Activated CD4-positive, alpha-beta T cell treated with anti-CD3 and anti-CD28 coated beads, Interleukin-2, amount 50 U/mL, for 48 hours (primary cell): ENCODE measurements around the gene ELOVL2.
A peak's percentile ranks its signal among the peaks of the same experiment; 100 is the strongest.
"Not testable (repeated sequence)": the region's sequence is repeated elsewhere in the genome, so short reads cannot be mapped to it uniquely, and the experiment has no call there.

Experiments
- DNase-seq, 2 experiments: peaks; one replicate each; pipeline ENCODE4 v3.0.0-alpha.2; 2020

The ELOVL2 gene, protein sequence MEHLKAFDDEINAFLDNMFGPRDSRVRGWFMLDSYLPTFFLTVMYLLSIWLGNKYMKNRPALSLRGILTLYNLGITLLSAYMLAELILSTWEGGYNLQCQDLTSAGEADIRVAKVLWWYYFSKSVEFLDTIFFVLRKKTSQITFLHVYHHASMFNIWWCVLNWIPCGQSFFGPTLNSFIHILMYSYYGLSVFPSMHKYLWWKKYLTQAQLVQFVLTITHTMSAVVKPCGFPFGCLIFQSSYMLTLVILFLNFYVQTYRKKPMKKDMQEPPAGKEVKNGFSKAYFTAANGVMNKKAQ

DNA sequence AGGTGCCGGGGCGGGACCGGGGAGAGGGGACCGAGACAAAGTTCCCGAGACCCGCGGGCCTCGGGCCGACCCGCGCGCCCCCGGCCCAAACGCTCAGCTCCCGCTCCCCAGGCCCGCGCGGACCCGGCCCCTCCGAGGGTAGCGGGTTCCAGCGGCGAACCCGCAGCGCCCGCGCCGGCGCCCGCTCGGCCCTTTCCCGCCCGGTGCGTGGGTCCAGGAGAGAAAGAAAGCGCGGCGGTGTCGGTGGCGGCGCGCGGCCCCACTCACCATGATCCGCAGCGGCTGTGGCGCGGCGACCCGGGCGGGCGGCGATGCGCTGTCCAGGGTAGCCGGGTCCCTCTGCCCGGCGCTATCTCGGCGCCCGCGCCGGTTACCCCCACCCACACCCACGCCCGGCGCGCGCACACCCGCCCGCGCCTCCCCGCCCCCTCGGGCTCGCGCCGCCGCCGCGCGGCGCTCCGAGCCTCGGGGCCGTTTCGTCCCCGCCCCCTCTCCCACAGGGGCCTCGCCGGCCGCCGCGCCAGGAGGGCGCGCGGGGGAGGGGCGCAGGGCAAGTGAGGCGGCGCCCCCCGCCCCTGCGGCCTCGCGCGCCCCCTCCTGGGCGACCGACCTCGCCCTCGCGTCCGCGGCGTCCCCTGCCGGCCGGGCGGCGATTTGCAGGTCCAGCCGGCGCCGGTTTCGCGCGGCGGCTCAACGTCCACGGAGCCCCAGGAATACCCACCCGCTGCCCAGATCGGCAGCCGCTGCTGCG, at the start of gene ELOVL2:
TSS of gene ELOVL2 (minus strand) at position 345 of the 751 bp plus-strand sequence. CDS start at position 270, 75 bp downstream.
- peak; percentile 19 to 23 for DNase-seq

DNA sequence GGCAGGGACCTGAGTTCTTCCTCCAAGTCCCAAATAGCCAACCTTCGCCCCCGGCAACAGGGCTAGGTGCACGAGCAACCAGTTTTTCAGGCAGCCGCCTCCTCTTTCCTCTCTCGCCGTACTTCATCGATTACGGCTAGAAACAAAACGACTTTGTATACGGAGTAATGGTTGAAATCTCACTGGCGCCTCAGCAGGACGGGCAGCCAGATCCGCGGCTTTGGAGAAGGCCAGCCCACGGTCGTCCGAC, 49.2 kb upstream of the ELOVL2 start:
- no peak for DNase-seq

DNA sequence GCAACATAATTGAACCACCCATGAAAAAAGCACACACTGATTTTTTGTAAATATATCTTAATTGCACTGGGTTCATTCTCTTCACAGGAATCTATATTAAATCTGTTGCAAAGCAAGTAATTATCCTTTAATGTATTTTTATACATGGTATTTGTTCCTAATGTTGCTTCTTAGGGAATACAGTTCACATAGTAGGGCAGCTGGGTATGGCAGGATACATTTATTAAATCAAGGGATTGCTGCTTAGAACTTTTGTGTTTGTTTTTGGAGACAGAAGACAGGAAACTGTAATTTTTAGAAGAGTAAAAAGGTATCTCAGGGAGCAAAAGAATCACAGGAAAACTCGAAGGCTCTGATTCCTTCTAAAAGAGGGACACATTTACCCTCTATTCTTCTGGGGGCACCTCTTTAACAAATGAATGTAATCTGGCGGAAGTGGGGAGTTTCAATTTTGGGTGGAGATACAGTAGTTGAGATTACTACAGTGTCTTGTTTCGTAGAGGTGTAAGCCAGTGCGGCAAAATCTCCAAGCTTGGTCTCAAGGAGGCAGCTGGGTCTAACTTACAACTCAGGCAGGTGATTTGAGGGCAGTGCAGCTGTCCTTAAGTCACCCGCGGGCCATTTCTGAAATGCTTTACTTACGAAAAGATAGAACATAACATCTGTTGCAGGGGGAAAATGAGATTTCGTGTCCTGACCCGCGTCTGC, 48.7 kb upstream of the ELOVL2 start:
- DNase-seq: no peak

DNA sequence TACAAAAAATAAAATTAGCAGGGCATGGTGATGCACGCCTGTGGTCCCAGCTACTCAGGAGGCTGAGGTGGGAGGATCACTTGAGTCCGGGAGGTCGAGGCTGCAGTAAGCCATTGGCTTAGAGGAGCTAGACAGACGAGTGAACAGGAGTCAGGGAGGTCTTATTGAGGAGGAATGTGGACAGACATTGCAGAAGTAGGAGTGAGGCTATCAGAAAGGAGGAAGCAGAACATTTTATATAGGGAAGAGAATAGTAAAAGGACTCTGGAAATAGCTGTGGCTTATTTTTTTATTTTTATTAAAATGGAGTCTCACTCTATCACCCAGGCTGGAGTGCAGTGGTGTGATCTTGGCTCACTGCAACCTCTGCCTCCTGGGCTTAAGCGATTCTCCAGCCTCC, 47.0 kb upstream of the ELOVL2 start:
- DNase-seq: not testable (repeated sequence)

DNA sequence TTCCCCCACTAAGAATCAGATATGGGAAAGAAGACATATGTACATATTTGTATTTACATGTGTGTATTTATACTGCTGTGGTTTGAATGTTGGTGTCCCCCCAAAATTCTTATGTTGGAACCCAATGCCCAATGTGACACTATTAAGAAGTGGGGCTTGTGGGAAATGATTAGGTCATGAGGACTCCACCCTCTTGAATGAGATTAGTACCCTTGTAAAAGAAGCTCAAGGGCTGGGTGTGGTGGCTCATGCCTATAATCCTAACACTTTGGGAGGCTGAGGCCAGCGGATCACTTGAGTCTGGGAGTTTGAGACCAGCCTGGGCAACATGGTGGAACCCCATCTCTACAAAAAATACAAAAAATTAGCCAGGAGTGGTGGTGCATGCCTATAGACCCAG, 45.6 kb upstream of the ELOVL2 start:
- DNase-seq: no peak

DNA sequence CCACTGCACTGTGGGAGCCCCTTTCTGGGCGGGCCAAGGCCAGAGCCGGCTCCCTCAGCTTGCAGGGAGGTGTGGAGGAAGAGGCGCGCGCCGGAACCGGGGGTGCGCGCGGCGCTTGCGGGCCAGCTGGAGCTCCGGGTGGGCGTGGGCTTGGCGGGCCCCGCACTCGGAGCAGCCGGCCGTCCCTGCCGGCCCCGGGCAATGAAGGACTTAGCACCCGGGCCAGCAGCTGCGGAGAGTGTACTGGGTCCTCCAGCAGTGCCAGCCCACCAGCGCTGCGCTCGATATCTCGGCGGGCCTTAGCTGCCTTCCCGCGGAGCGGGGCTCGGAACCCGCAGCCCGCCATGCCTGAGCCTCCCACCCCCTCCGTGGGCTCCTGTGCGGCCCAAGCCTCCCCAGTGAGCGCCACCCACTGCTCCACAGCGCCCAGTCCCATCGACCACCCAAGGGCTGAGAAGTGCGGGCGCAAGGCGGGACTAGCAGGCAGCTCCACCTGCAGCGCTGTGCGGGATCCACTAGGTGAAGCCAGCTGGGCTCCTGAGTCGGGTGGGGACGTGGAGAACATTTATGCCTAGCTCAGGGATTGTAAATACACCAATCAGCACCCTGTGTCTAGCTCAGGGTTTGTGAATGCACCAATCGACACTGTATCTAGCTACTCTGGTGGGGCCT, 43.2 kb upstream of the ELOVL2 start:
- DNase-seq: not testable (repeated sequence)

DNA sequence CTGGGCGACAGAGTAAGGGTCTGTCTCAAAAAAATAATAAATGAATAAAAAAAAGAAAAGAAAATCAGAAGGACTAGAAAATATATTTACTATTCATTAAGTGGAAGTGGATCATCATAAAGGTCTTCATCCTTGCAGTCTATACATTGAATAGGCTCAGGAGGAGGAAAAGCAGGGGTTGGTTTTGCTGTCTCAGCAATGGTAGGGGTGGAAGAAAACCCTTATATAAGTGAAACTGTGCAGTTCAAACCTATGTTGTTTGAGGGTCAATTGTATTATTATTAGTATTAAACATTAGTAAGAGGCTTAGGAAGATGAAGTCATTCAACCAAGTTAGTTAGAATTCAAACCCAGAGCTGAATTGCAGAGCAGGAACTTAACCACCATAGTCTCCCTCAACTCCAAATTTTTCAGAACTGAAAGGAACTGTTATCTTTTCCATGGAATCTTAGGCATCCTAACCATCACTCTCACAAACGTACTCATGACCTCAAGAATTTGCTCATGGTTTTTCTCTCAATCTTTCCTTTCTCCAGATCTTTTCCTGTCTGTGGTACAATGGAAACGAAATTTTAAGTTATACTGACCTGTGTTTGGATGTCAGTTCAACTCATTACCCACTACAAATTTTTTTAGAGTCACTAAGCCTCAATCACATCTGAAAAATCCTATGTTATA, 41.8 kb upstream of the ELOVL2 start:
- no peak for DNase-seq

DNA sequence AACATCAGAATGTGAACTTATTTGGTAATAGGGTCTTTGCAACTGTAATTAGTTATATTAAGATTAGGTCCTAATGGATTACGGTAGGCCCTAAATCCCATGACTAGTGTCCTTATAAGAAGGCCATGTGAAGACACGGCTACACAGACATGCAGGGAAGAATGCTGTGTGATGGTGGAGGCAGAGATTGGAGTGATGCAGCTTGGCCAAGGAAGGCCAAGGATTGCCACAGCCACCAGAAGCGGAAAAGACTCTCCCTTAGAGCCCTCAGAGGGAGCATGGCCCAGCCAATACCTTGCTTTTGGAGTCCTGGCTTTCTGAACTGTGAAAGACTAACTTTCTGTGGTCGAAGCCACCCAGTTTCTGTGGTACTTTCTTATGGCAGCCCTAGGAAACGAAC, 39.9 kb upstream of the ELOVL2 start:
- no peak for DNase-seq

DNA sequence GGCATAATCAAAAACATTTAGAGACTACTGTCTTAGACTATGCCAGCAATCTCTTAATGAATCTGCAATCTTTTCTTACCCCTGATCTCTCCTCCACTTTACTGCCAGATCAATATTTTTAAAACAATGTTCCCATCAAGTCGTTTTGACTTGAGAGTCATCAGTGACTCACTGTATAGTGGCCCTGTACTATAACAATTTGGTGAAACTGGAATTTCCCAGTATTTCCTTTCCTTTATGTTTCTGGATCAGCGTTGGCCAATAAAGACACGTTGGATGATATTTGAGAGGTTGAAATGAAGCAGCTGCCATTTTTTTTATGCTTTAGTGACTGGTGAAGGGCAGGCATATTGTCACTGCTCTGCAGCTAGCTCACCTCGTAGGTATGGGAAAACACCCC, 39.4 kb upstream of the ELOVL2 start:
- no peak for DNase-seq

DNA sequence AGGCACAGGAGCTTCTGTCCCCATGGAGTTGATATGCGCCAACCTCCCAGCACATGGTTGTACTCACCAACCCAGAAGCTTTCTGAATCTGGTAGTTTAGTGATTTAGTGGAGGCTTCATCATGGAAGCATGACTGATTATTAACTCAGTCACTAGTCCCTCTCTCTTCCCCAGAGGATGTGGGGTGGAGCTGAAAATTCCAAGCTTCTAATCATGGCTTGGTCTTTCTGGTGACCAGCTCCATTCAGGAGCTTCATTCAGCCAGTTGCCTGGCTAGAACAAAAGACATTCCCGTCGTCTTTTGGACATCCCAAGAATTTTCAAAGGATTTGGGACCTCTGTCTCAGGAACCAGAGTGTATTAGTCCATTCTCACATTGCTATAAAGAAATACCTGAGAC, 36.2 kb upstream of the ELOVL2 start:
- no peak for DNase-seq

DNA sequence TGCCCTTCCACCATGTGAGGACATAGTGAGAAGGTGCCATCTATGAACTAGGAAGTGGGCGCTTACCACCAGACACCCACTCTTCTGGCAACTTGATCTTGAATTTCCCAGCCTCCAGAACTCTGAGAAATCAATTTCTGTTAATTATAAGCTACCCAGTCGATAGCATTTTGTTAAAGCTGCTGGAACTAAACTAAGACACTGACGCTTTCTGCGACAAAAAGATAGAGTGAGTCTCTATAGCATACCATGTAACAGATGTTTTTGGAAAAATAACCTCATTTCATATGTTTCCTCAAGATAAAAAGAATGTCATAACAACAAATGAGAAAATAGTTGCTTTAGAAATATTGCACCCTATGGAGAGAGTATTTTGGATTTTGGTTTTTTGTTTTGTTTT, 34.2 kb upstream of the ELOVL2 start:
- DNase-seq: no peak

DNA sequence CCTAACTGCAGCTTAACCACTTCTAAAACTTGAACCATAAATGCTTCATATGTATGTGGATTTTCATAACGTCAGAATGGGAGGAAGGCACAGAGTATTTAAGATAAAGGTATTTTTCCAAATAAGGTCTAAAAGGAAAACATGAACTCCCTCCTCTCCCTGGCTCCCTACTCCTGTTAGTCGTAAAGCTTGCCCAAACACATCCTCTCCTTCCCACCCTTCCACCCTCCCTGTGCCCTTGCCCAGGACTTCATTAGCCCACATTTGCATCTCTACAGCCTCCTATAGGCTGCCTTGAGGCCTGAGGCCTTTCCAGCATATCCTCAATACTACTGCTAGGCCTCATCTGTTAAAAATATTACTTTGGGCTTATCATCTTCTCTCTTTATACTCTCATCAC, 32.4 kb upstream of the ELOVL2 start:
- no peak for DNase-seq

DNA sequence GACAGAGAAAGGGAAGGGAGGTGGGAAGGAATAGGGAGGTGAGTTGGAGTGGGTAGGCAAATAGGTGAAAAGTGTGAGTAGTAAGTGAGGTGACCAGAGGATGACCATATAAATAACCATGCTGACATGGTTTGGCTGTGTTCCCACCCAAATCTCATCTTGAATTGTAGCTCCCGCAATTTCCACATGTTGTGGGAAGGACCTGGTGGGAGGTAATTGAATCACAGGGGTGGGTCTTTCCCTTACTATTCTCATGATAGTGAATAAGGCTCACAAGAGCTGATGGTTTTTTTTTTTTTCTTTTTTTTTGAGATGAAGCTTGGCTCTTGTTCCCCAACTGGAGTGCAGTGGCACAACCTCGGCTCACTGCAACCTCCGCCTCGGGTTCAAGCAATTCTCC, 28.0 kb upstream of the ELOVL2 start:
- DNase-seq: no peak

DNA sequence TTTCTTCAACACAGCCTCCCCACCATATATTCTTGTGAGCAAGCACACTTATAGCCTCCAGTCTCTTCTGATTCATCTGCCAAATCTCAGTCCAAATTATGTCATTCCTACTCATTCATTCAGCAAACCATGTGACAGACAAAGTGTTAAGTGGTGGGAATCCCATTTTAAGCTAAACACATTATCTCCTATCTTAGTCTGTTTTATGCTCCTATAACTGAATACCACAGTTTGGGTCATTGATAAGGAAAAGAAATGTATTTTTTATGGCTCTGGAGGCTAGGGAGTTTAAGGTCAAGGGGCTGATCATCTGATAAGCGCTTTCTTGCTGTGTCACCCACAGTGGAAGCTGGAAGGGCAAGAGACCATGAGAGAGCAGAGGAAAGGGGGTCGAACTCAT, 25.7 kb upstream of the ELOVL2 start:
- DNase-seq: no peak

DNA sequence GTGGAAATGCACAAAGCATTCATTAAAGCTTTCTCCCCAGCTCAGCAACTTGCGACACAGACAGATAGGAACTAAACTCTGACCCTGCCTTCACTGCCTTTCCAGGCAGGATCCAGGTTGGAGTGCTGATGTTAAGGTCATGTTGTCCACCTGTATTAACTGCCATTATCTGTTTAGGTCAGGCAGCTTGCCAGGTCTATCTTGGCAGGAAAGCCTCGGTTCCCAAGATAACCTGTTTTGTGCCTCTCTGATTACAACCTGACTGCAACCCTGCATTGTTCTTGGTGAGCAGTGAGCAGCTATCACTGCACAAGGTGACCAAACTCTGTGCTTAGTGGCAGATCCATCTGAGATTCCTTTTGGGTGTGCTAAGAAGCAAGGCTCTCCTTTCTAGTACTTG, 23.2 kb upstream of the ELOVL2 start:
- DNase-seq: no peak

DNA sequence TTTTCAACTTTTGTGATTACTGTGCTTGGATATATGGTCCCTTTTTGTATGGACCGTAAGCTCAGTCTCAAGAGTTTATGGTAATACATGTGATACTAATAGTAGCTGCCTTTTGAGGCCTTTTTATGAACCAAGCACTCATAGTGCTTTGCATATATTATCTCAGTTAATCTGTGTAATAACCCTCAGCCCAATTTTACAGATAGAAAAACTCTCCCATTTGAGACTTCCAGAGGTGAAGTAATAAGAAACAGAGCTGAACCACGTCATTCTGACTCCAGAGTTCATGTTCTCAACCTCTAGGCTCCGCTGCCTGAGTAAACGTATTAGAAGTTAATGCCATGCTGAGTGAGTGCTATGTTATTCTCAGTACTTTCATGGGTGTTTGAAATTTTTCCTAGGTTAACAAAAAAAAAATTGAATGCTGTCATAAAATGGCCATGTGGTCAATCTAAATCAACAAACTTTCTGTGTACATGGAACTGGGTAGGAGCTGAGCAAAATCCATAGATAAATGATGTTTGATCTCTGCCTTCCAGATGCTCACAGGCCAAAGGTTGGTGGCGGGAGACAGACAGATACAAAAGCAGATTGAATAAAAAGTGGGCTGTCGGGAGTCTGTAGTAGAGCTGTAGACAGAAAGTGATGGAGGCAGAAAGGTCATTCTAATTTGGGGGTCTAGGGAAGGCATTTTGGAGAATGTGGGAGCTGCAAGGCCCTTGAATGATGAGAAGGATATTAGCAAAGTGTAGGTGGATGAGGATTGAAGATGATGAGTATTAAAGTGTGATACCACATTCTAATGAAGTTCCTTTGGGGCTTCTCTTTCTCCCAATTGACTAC, 22.6 kb upstream of the ELOVL2 start:
- no peak for DNase-seq

DNA sequence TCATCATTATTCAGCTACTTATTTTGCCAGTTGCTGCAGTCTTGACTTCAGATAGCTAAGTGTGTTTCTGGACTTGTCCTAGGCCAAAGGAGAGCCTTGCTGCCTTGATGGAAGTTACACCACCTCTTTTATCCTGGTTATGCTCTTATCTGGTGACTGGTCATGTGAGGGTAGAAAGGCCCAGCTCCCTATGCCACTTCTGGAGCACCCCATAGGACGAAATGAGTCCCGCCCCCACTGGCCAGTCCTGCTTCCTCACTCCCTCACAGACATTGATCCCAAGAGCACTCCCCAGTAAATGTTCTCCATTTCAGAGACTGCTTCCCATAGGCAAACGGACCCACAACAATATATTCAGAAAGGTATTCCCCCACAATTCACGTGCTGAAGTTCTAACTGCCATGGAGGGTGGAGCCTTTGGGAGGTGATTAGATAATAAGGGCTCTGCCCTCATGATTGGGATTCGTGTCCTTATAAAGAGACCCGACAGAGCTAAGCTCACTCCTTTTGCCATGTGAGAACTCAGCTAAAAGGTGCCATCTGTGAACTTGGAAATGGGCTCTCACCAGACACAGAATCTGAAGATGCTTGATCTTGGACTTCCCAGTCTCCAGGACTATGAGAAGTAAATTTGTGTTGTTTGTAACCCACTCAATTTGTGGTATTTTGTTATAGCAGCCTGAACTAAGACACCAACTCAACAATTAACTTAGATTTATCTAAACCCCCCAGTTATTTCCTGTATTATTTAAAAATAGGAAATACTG, 21.5 kb upstream of the ELOVL2 start:
- DNase-seq: no peak

DNA sequence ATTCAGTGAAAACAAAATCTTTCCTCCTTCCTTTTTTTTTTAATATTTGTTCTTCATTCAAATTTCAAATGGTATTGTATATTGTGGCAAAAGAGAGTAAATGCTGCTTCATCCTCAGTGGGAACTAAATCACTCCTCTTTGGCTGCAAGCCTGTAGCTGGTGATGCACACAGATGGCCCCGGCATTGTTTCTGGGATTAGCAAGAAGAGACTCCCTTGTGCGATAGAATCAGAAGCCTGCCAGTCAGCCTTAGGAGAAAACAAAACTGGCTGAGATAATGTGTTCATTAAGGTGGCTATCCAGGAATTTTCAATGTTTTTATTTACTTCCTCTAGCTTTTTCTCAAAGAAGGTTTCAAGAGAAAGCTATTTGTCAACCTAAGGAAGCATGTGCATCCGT, 20.7 kb upstream of the ELOVL2 start:
- DNase-seq: no peak

DNA sequence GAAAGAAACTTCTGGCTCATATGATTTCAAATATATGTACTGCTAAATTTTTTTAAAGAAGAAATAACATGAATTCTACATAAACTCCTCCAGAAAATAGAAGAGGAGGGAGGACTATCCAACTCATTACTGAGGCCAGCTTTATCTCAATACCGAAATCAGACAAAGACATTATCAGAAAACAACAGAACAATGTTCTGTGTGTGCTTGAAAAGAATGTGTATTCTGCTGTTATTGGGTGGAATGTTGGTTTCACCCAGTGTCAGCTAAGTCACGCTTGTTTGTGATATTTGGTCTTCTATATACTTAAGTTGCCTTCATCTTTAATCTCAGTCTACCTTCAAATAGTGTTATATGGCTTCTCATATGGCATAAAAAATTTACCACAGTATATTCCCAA, 18.6 kb upstream of the ELOVL2 start:
- no peak for DNase-seq

DNA sequence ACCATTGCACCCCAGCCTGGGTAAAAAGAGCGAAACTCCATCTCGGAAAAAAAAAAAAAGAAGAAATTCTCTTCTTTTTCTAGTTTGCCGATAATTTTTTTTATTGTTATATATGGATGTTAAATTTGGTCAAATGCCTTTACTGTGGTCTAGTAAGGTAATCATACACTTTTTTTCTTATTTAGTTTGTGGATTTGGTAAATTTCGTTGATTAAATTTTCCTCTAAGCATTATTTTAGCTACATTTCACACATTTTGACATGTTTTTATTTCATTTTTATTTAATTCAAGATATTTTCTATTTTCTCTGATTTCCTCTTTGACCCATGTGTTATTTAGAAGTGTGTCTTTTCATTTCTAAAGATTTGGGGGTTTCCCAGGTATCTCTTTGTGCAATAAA, 18.0 kb upstream of the ELOVL2 start:
- no peak for DNase-seq

DNA sequence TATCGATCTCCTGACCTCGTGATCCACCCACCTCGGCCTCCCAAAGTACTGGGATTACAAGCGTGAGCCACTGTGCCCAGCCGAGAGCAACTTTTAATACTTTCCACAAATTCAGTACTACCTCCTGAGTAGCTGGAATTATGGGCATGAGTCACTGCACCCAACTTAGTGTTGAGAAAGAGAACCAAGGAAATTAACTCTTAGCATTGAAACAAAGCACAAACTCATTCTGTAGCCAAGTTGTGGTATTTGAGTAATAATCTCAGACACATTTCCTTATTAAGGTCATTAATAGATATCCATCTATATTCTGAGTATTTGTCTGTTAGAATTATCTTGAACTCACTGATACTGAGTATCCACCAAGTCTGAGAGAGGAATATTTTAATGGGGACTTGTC, 14.3 kb upstream of the ELOVL2 start:
- DNase-seq: no peak
